Ishikawa (cell line): ENCODE results near the gene SLC39A9.

Source experiments
- CEBPB ChIP-seq: IDR thresholded peaks from 2 replicates; pipeline ENCODE4 v1.6.1; 2012
- CREB1 ChIP-seq: IDR thresholded peaks from 2 replicates; pipeline ENCODE4 v1.6.1; 2012; ENCODE audit warnings: low read depth
- MAX ChIP-seq: IDR thresholded peaks from 2 replicates; pipeline ENCODE4 v1.6.1; 2012
- NFIC ChIP-seq: IDR thresholded peaks from 2 replicates; pipeline ENCODE4 v1.6.1; 2012
- RAD21 ChIP-seq: IDR thresholded peaks from 2 replicates; pipeline ENCODE4 v1.6.1; 2012; ENCODE audit warnings: low read depth
- TAF1 ChIP-seq: IDR thresholded peaks from 2 replicates; pipeline ENCODE4 v1.6.1; 2012; ENCODE audit warnings: low read depth, mild to moderate bottlenecking
- TEAD4 ChIP-seq: IDR thresholded peaks from 2 replicates; pipeline ENCODE4 v1.6.1; 2012
- ZBTB7A ChIP-seq: IDR thresholded peaks from 2 replicates; pipeline ENCODE4 v1.6.1; 2012; ENCODE audit warnings: low read depth

GRCh38 chr14:69432364-69432763 lies 33.9 kb downstream of the SLC39A9 start:
- no peak for TF ChIP-seq CREB1
- no peak for TF ChIP-seq RAD21
- TF ChIP-seq MAX, result no peak
- no peak for TF ChIP-seq TAF1
- no peak for TF ChIP-seq CEBPB
- no peak for TF ChIP-seq NFIC
- TF ChIP-seq TEAD4, result no peak
- TF ChIP-seq ZBTB7A, result no peak
